GM12872 (cell line): ENCODE results near the gene LRP2.

Experiments
- TF ChIP-seq, protein P1 (sequence below): IDR thresholded peaks from 3 replicates; pipeline ENCODE4 v1.5.1; 2011; ENCODE audit warnings: low read depth, mild to moderate bottlenecking, low read length, moderate library complexity; ENCODE audit not compliant: insufficient read depth

The LRP2 gene

GRCh38 chr2:169362118-169362893 lies at the start of gene LRP2:
Gene LRP2, minus strand, starts transcription at chr2:169362534. Its CDS starts 135 bp downstream, at chr2:169362399.
- TF ChIP-seq, protein P1, sequence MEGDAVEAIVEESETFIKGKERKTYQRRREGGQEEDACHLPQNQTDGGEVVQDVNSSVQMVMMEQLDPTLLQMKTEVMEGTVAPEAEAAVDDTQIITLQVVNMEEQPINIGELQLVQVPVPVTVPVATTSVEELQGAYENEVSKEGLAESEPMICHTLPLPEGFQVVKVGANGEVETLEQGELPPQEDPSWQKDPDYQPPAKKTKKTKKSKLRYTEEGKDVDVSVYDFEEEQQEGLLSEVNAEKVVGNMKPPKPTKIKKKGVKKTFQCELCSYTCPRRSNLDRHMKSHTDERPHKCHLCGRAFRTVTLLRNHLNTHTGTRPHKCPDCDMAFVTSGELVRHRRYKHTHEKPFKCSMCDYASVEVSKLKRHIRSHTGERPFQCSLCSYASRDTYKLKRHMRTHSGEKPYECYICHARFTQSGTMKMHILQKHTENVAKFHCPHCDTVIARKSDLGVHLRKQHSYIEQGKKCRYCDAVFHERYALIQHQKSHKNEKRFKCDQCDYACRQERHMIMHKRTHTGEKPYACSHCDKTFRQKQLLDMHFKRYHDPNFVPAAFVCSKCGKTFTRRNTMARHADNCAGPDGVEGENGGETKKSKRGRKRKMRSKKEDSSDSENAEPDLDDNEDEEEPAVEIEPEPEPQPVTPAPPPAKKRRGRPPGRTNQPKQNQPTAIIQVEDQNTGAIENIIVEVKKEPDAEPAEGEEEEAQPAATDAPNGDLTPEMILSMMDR, result 0 out of 3 replicates have a peak, but pooled peaks have one; percentile 12

GRCh38 chr2:169406891-169407290 lies 44.6 kb upstream of the LRP2 start:
- TF ChIP-seq, protein P1, result no peak

DNA sequence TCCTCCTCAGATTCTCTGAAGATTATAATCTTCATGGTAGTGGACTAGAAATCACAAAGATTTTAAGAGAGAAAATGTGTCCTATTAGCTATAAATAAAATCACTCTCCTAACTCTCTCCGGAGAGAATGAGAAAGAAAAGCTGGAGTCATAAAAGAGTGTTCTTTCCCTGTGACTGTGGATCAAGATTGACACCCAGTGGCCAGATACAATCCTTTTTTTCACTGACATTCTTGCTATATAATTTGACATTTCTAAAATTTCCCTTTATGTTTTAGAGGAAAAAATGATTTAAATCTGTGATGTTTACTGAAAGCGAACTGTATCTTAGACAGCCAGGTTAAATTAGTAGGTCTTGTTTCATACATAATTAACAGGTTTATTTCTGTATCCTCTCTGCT lies 35.4 kb upstream of the LRP2 start:
- TF ChIP-seq, protein P1, result peak; percentile 15; the same call in 1 of the 3 replicates

DNA sequence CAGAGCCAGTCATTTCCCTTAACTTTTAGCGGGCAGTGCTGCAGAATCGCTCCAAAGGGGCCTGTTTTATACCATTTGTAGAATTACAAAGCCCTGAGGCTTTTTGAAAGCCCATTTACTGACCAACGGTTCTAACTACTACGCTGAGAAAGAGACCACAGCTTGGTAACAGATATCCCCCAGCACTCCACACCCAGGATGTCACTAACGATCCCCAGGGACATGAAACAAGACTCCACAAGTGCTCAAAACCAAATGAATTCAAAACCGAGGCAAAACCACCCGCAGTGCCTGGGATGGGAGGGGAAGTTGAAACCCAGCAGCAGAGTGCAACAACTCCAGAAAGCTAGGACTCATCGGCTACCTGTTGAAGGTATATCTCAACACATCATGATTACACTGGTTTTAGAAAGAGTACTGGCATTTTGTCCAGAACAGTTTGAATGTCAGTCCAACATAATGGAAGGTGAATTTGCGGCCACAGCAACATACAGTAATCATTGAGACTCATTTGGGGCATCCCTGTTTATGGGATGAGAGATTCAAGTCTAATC lies 33.6 kb upstream of the LRP2 start:
- TF ChIP-seq, protein P1, result no peak

DNA sequence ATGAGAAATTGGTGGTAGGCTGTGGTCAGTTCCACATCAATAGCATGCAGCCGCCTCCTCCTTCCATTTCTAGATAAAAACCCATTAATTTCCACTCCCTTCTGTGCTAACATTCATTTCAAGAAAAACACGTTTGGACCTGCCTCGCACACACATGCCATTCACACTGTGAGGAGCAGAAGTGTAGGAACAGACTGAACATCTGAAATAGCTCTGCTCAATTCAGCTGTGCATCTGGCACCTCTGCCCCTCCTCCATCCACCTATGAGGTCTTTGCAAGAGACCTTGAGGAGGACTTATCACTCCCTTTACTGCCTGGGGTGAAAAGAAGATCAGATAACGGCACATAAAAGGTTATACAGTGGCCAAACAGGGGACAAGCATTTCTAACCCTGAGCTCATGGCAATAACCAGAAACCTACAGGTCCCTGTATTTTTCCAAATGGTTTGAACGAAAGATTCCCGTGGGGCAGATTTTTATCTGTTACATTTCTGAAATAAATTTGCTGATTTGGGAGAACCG lies 30.8 kb upstream of the LRP2 start:
- TF ChIP-seq, protein P1, result no peak

- TF ChIP-seq, protein P1, result no peak
These were observed 28.9 kb upstream of the LRP2 start for GRCh38 chr2:169391236-169391635.

GRCh38 chr2:169388161-169388560 lies 25.8 kb upstream of the LRP2 start:
- TF ChIP-seq, protein P1, result no peak
